RWPE2 (cell line): ENCODE measurements around the gene FAM168B.

Source experiments
- ATAC-seq: fragments of 200-7000 bp; cut with Tn5 transposase; 3 replicates; pipeline ENCODE4 v1.9.1; 2021; ENCODE audit warnings: low read depth
- DNase-seq: peaks from one replicate; pipeline ENCODE4 v3.0.0-alpha.2; 2020; ENCODE audit warnings: low spot score
- H3K27ac ChIP-seq: fragments of 450-650 bp; 2 replicates; pipeline ENCODE4 v1.5.1; 2017; ENCODE audit warnings: mild to moderate bottlenecking; ENCODE audit not compliant: poor library complexity, severe bottlenecking
- H3K27me3 ChIP-seq: fragments of 250-450 bp; sonication (Bioruptor Pico); 2 replicates; pipeline ENCODE4 v1.5.1; 2021; ENCODE audit warnings: mild to moderate bottlenecking, moderate library complexity; ENCODE audit not compliant: insufficient read depth, poor library complexity, severe bottlenecking
- H3K36me3 ChIP-seq: fragments of 250-450 bp; sonication (Bioruptor Pico); 2 replicates; pipeline ENCODE4 v1.5.1; 2020; ENCODE audit warnings: low read depth, mild to moderate bottlenecking, moderate library complexity
- H3K4me1 ChIP-seq: fragments of 250-450 bp; sonication (Bioruptor Pico); 2 replicates; pipeline ENCODE4 v1.5.1; 2021; ENCODE audit warnings: mild to moderate bottlenecking, moderate library complexity; ENCODE audit not compliant: insufficient read depth, poor library complexity, severe bottlenecking
- H3K4me3 ChIP-seq: fragments of 250-450 bp; sonication (Bioruptor Pico); 2 replicates; pipeline ENCODE4 v1.5.1; 2021; ENCODE audit warnings: mild to moderate bottlenecking, moderate library complexity; ENCODE audit not compliant: severe bottlenecking
- H3K9me3 ChIP-seq: fragments of 250-450 bp; sonication (Bioruptor Pico); 2 replicates; pipeline ENCODE4 v1.5.1; 2021; ENCODE audit warnings: mild to moderate bottlenecking, moderate library complexity; ENCODE audit not compliant: severe bottlenecking
- TF ChIP-seq, protein P1 (sequence below): fragments of 450-650 bp; IDR thresholded peaks from one replicate; pipeline ENCODE4 v1.5.1; 2017; ENCODE audit warnings: mild to moderate bottlenecking, moderate library complexity; ENCODE audit not compliant: poor library complexity, severe bottlenecking

The FAM168B gene

DNA sequence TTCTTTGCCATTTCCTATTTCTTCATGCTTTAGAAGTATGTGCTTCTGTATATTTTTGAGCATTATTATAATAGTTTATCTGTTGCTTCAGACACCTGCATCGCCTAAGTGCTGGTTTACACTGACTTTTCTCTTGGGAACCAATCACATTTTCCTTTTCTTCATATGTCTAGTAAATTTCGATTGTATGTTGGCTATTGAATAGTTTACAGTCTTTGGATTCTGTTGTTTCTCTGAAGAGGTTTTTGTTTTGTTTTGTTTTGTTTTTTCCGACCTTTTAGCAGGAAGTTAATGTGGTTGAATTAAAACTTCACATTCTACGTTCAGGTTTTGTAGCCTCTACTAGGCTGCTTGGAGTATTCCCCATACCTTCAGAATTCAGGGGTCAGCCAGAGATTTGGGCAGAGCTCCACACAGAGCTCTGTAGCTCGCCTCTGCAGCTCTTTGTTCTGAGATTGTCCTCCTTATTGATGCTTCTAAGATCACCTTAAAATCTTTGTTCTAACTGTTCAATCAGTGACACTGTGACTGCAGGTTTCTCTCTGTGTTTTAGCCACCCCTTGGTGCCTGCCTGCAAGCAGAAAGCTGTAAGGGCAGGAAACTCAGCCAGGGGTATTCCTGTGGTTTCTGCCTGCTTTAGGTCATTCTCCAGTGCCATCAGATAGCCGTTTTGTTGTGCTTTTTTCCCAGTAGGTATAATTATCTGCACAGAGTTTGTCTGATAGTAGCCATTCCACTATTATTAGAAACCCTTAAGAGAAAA is 83.4 kb downstream of the FAM168B start:
- H3K9me3 ChIP-seq: no peaks in the 10 kb centered on the region
- peaks cover 20% of the 10 kb centered on the region for H3K4me1 ChIP-seq
- no peak overlapping the region for H3K4me3 ChIP-seq
- ATAC-seq (no peak), DNase-seq (no peak)
- H3K27ac ChIP-seq: no peak overlapping the region
- no peaks in the 10 kb centered on the region for H3K27me3 ChIP-seq
- TF ChIP-seq, protein P1, sequence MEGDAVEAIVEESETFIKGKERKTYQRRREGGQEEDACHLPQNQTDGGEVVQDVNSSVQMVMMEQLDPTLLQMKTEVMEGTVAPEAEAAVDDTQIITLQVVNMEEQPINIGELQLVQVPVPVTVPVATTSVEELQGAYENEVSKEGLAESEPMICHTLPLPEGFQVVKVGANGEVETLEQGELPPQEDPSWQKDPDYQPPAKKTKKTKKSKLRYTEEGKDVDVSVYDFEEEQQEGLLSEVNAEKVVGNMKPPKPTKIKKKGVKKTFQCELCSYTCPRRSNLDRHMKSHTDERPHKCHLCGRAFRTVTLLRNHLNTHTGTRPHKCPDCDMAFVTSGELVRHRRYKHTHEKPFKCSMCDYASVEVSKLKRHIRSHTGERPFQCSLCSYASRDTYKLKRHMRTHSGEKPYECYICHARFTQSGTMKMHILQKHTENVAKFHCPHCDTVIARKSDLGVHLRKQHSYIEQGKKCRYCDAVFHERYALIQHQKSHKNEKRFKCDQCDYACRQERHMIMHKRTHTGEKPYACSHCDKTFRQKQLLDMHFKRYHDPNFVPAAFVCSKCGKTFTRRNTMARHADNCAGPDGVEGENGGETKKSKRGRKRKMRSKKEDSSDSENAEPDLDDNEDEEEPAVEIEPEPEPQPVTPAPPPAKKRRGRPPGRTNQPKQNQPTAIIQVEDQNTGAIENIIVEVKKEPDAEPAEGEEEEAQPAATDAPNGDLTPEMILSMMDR: no peak
- no peaks in the 10 kb centered on the region for H3K36me3 ChIP-seq

DNA sequence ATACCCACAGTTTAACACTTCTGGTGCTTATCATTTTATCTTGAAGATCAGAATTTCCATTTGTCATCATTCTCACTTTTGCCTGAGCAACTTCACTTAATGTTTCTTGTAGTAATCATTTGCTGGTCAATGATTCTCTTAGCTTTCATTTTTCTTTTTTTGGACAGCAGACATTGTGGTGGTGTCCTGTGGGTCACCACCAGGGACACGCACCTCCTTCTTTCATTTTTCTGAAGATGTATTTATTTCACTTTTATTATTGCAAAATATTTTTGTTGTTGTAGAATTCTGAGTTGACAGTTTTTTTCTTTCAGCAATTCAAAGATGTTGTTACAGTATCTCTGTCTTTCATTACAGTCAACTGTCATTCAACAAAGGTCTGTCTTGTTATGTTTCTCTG is 84.3 kb downstream of the FAM168B start:
- H3K27me3 ChIP-seq: no peaks in the 10 kb centered on the region
- H3K27ac ChIP-seq: no peak overlapping the region
- ATAC-seq: no peak
- no peaks in the 10 kb centered on the region for H3K36me3 ChIP-seq
- peaks cover 11% of the 10 kb centered on the region for H3K4me1 ChIP-seq
- H3K4me3 ChIP-seq: no peak overlapping the region
- no peaks in the 10 kb centered on the region for H3K9me3 ChIP-seq
- TF ChIP-seq, protein P1: no peak
- no peak for DNase-seq

DNA sequence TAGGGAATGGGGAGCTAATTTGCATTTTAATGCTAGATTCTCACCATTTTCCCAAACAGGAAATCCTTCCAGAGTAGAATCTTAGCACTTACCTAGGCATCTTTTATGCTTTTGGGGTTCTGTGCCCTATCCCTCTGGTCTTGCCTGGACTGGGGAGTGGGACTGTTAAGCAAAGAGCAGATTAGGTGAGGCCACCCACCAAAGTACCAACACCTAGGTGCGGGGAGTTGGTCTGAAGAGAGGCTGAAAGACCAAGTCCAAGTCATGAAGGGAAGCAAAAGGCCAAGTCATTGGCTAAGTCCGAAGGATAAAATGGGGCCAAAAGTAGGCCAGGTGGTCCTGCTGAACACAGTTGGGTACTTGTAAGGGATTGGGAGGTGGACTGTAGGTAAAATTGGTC is 86.7 kb downstream of the FAM168B start:
- Histone ChIP-seq H3K27ac (no peak overlapping the region), H3K4me1 (no peaks in the 10 kb centered on the region), H3K36me3 (no peaks in the 10 kb centered on the region), H3K4me3 (no peak overlapping the region), H3K9me3 (no peaks in the 10 kb centered on the region), H3K27me3 (no peaks in the 10 kb centered on the region)
- ATAC-seq (no peak), DNase-seq (no peak)
- TF ChIP-seq, protein P1: no peak

DNA sequence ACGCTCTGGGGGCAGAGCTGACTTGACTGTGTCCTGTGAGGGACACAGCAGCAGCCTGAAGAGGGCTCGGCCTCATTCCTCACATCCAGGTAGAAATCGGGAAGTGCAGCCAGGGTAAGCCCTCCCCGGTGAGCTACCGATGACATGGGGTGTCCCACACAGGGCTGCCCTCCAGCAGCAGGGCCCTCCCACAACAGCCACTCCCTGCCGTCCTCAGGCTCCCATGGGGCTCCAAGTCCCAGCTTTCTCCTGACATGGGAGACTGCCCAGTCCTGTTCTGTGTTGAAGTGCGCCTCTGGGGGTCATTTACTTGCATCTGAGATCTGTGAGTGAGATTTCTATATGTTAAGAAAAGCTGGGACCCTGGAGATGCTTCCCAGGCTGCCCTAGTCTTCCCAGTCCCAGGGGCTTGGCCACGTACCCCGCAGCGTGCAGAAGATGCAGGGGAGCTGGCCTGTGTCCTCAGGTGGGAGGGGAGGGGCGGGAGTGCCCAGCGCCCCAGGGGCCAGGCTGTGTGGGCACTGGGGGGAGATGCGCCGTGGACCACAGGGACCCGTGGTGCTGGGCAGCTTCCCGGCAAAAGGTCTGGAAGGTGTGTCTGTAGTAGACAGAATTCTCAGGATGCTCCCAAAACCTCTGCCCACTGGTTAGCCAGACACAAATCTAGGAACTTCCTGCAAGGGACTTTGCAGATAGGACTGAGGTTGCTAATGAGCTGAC is 87.9 kb downstream of the FAM168B start:
- Histone ChIP-seq H3K9me3 (no peaks in the 10 kb centered on the region), H3K27ac (no peak overlapping the region)
- ATAC-seq: no peak

More for the DNA sequence above, 87.9 kb downstream of the FAM168B start:
- no peaks in the 10 kb centered on the region for H3K36me3 ChIP-seq
- DNase-seq: no peak
- H3K27me3 ChIP-seq: no peaks in the 10 kb centered on the region
- no peak overlapping the region for H3K4me3 ChIP-seq
- TF ChIP-seq, protein P1: no peak
- no peaks in the 10 kb centered on the region for H3K4me1 ChIP-seq
